HG02610 (cell line): ENCODE measurements around the gene LMNTD2.
A peak's percentile ranks its signal among the peaks of the same experiment; 100 is the strongest.

ENCODE experiments used
- ATAC-seq: cut with Tn5 transposase; IDR thresholded peaks from one replicate; pipeline ENCODE4 v1.9.1; 2021; ENCODE audit warnings: mild to moderate bottlenecking, moderate library complexity; ENCODE audit not compliant: unreplicated experiment

LMNTD2 gene

GRCh38 chr11:535519-536454 is 24.8 kb downstream of the LMNTD2 start, which contains the start of gene HRAS:
Gene HRAS, minus strand, starts transcription at chr11:535576.
- peak; percentile 71 for ATAC-seq

- ATAC-seq, result peak; percentile 8
These were observed 25.4 kb downstream of the LMNTD2 start for GRCh38 chr11:535210-535518.

- peak; percentile 0 for ATAC-seq
These were observed 25.9 kb downstream of the LMNTD2 start for GRCh38 chr11:534396-535209.

- no peak for ATAC-seq
These were observed 26.7 kb downstream of the LMNTD2 start for GRCh38 chr11:533586-534395.

- ATAC-seq, result no peak
These were observed 27.5 kb downstream of the LMNTD2 start for GRCh38 chr11:532986-533585.

GRCh38 chr11:532527-532985 is 28.0 kb downstream of the LMNTD2 start:
- no peak for ATAC-seq

GRCh38 chr11:531919-532526 is 28.5 kb downstream of the LMNTD2 start:
- ATAC-seq, result no peak

- ATAC-seq, result no peak
These were observed 29.3 kb downstream of the LMNTD2 start for GRCh38 chr11:530960-531831.

- ATAC-seq, result no peak
These were observed 30.7 kb downstream of the LMNTD2 start for GRCh38 chr11:529728-530411.

- ATAC-seq, result no peak
These were observed 31.5 kb downstream of the LMNTD2 start for GRCh38 chr11:528815-529727.

GRCh38 chr11:528166-528814 is 32.2 kb downstream of the LMNTD2 start:
- no peak for ATAC-seq

- no peak for ATAC-seq
These were observed 34.3 kb downstream of the LMNTD2 start for GRCh38 chr11:526192-526591.

GRCh38 chr11:521177-521688 is 39.3 kb downstream of the LMNTD2 start:
- no peak for ATAC-seq

GRCh38 chr11:520428-521176 is 39.9 kb downstream of the LMNTD2 start:
- no peak for ATAC-seq

- peak; percentile 60 for ATAC-seq
These were observed 41.9 kb downstream of the LMNTD2 start for GRCh38 chr11:518463-519202.
